ENCODE data around the gene SH3GL1. TPM values are rescaled to one million over a fixed set of nuclear protein-coding genes. Genes with fewer than 3 reads are reported as not detected.

SH3GL1 gene
- total RNA-seq, 2 experiments from 2014 or later = 33.2 to 38.9 TPM

- Histone ChIP-seq H3K9me3 (ENCODE audit: low read length) (no peaks in the 10 kb centered on the region), H3K4me3 (ENCODE audit: low read depth, low read length, poor library complexity, severe bottlenecking) (no peak overlapping the region), H3K4me1 (ENCODE audit: insufficient read depth, low read length, poor library complexity, severe bottlenecking) (no peaks in the 10 kb centered on the region), H3K4me2 (ENCODE audit: low read length) (no peak overlapping the region), H3K9me2 (ENCODE audit: insufficient read depth, low read length) (no peaks in the 10 kb centered on the region), H4K20me1 (ENCODE audit: insufficient read depth, low read length) (no peaks in the 10 kb centered on the region), H3K36me3 (ENCODE audit: insufficient read depth, low read length) (peaks cover 93% of the 10 kb centered on the region), H3K27ac (ENCODE audit: low read depth, low read length, poor library complexity, severe bottlenecking) (no peak overlapping the region), H3K79me2 (ENCODE audit: insufficient read depth, low read depth, low read length) (no peaks in the 10 kb centered on the region), H2AFZ (ENCODE audit: low read length) (no peak overlapping the region)
- intact Hi-C loops (cut with micrococcal nuclease; ENCODE audit: unreplicated experiment) = no loop called here
- CTCF ChIA-PET (ENCODE audit: unreplicated experiment) = no interaction called here
- no peak for TF ChIP-seq EZH2phosphoT487 (IDR thresholded peaks at IDR 0.05; ENCODE audit: borderline replicate concordance, low read depth, low read length)
- TF ChIP-seq, protein P1, sequence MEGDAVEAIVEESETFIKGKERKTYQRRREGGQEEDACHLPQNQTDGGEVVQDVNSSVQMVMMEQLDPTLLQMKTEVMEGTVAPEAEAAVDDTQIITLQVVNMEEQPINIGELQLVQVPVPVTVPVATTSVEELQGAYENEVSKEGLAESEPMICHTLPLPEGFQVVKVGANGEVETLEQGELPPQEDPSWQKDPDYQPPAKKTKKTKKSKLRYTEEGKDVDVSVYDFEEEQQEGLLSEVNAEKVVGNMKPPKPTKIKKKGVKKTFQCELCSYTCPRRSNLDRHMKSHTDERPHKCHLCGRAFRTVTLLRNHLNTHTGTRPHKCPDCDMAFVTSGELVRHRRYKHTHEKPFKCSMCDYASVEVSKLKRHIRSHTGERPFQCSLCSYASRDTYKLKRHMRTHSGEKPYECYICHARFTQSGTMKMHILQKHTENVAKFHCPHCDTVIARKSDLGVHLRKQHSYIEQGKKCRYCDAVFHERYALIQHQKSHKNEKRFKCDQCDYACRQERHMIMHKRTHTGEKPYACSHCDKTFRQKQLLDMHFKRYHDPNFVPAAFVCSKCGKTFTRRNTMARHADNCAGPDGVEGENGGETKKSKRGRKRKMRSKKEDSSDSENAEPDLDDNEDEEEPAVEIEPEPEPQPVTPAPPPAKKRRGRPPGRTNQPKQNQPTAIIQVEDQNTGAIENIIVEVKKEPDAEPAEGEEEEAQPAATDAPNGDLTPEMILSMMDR (conservative IDR thresholded peaks at IDR 0.05; ENCODE audit: low read length) = no peak
- no peak for DNase-seq (ENCODE audit: low spot score)
- POLR2A ChIA-PET = no interaction called here
- no TSS peak for BruUV-seq (replicated peaks)
Measured at GRCh38 chr19:4436231-4436630, 35.9 kb upstream of the SH3GL1 start.

DNA sequence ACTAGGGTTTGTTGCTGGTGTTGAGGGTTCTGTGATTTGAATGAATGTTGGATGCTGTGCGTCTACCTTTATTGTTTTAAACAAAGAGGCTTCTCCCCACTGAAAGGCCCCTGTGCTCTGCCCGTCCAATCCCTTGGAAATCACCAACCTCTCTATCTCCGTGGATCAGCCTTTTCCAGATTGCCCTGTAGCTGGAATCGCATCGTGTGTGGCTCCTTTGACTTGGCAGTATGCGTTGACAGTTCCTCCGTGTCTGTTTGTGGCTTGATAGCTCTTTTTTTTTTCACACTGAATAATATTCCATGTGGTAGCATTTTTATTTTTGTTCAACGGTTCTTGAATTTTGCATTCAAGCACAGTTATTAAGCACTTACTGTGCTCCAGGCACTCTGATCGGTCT lies 34.0 kb upstream of the SH3GL1 start:
- ChIA-PET POLR2A (interaction anchor here (0.5 kb wide), 1 partner anchor 15 kb away, joined by 3 read pairs; no protein-coding TSS in a partner anchor), CTCF (ENCODE audit: unreplicated experiment) (no interaction called here)
- intact Hi-C loops (cut with micrococcal nuclease; ENCODE audit: unreplicated experiment) = no loop called here
- no peaks in the 10 kb centered on the region for H3K9me2 ChIP-seq (ENCODE audit: insufficient read depth, low read length)
- H3K4me1 ChIP-seq (ENCODE audit: insufficient read depth, low read length, poor library complexity, severe bottlenecking) = no peaks in the 10 kb centered on the region
- H3K9me3 ChIP-seq (ENCODE audit: low read length) = no peaks in the 10 kb centered on the region
- no peaks in the 10 kb centered on the region for H4K20me1 ChIP-seq (ENCODE audit: insufficient read depth, low read length)
- no peak overlapping the region for H3K4me2 ChIP-seq (ENCODE audit: low read length)
- no peak overlapping the region for H3K4me3 ChIP-seq (ENCODE audit: low read depth, low read length, poor library complexity, severe bottlenecking)
- no peak overlapping the region for H3K27ac ChIP-seq (ENCODE audit: low read depth, low read length, poor library complexity, severe bottlenecking)
- TF ChIP-seq EZH2phosphoT487 (IDR thresholded peaks at IDR 0.05; ENCODE audit: borderline replicate concordance, low read depth, low read length) = no peak
- TF ChIP-seq, protein P1 (conservative IDR thresholded peaks at IDR 0.05; ENCODE audit: low read length) = no peak
- peaks cover 96% of the 10 kb centered on the region for H3K36me3 ChIP-seq (ENCODE audit: insufficient read depth, low read length)
- no TSS peak for BruUV-seq (replicated peaks)
- H2AFZ ChIP-seq (ENCODE audit: low read length) = no peak overlapping the region
- no peak for DNase-seq (ENCODE audit: low spot score)
- no peaks in the 10 kb centered on the region for H3K79me2 ChIP-seq (ENCODE audit: insufficient read depth, low read depth, low read length)

- intact Hi-C loops (cut with micrococcal nuclease; ENCODE audit: unreplicated experiment) = no loop called here
- no peaks in the 10 kb centered on the region for H3K4me1 ChIP-seq (ENCODE audit: insufficient read depth, low read length, poor library complexity, severe bottlenecking)
- H3K4me3 ChIP-seq (ENCODE audit: low read depth, low read length, poor library complexity, severe bottlenecking) = no peak overlapping the region
- H3K4me2 ChIP-seq (ENCODE audit: low read length) = no peak overlapping the region
- TF ChIP-seq, protein P1 (conservative IDR thresholded peaks at IDR 0.05; ENCODE audit: low read length) = no peak
- TF ChIP-seq EZH2phosphoT487 (IDR thresholded peaks at IDR 0.05; ENCODE audit: borderline replicate concordance, low read depth, low read length) = no peak
- H3K79me2 ChIP-seq (ENCODE audit: insufficient read depth, low read depth, low read length) = no peaks in the 10 kb centered on the region
- H2AFZ ChIP-seq (ENCODE audit: low read length) = no peak overlapping the region
- H3K9me3 ChIP-seq (ENCODE audit: low read length) = no peaks in the 10 kb centered on the region
- POLR2A ChIA-PET = no interaction called here
- H4K20me1 ChIP-seq (ENCODE audit: insufficient read depth, low read length) = no peaks in the 10 kb centered on the region
- no TSS peak for BruUV-seq (replicated peaks)
- no peaks in the 10 kb centered on the region for H3K9me2 ChIP-seq (ENCODE audit: insufficient read depth, low read length)
- no peak for DNase-seq (ENCODE audit: low spot score)
- H3K36me3 ChIP-seq (ENCODE audit: insufficient read depth, low read length) = peaks cover 94% of the 10 kb centered on the region
- no peak overlapping the region for H3K27ac ChIP-seq (ENCODE audit: low read depth, low read length, poor library complexity, severe bottlenecking)
- CTCF ChIA-PET (ENCODE audit: unreplicated experiment) = no interaction called here
Measured at GRCh38 chr19:4432918-4433506, 32.7 kb upstream of the SH3GL1 start.

All from OCI-LY7 (cell line).